ENCODE measurements around the gene CDKN3.
"Not testable (repeated sequence)": the region's sequence is repeated elsewhere in the genome, so short reads cannot be mapped to it uniquely, and the experiment has no call there.

Gene CDKN3

GRCh38 chr14:54370323-54371198, 26.2 kb upstream of the CDKN3 start:
- no peak for DNase-seq (ENCODE audit: low spot score)

- no peak for DNase-seq (ENCODE audit: low spot score)
Observed at GRCh38 chr14:54374117-54374884, 22.5 kb upstream of the CDKN3 start.

DNA sequence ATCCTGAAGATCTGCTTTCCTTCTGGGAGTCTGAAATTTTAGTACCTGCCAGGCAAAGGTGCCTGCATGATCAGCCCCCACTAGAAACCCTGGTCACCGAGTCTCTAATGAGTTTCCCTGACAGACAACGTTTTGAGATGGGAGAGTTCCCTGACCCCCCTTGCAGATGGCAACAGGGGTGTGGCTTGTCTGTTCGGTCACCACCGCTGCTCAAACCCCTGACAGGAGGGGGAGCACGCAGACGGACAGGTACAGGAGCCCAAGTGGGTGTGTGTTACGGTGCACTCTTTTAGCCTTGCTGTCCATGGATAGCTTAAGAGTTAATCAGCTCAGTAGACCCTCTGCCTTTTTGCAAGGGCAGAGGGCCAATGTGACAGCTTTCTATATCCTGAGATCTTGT, 19.3 kb upstream of the CDKN3 start:
- DNase-seq (ENCODE audit: low spot score) = no peak

GRCh38 chr14:54378893-54379292, 17.9 kb upstream of the CDKN3 start:
- DNase-seq (ENCODE audit: low spot score) = not testable (repeated sequence)

DNA sequence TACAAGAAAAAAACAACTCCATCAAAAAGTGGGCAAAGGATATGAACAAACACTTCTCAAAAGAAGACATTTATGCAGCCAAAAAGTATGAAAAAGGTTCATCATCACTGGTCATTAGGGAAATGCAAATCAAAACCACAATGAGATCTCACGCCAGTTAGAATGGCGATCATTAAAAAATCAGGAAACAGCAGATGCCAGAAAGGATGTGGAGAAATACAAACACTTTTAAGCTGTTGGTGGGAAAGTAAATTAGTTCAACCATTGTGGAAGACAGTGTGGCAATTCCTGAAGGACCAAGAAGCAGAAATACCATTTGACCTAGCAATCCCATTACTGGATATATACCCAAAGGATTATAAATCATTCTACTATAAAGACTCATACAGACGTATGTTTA, 16.2 kb upstream of the CDKN3 start:
- DNase-seq (ENCODE audit: low spot score) = not testable (repeated sequence)

GRCh38 chr14:54381821-54382220, 15.0 kb upstream of the CDKN3 start:
- no peak for DNase-seq (ENCODE audit: low spot score)

GRCh38 chr14:54383835-54384234, 13.0 kb upstream of the CDKN3 start:
- DNase-seq (ENCODE audit: low spot score) = no peak

DNA sequence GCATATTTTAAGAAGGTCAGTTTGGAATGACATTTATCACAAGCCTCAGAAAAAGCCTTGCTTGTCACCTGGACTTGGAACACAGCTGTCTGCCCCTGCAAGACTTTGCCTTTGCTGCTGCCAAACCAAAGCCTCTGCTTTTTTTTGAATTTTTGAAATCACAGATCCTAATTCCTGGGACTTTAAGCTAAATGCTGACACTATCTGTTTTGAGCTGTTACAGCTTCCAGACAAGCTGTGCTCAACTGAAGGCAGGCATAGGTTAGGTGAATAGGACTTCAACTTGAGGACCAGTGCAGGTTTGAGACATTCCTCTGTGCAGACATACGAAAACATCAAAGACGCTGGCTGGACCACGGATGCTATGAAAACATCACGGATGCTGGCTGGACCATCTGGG, 11.3 kb upstream of the CDKN3 start:
- no peak for DNase-seq (ENCODE audit: low spot score)

DNA sequence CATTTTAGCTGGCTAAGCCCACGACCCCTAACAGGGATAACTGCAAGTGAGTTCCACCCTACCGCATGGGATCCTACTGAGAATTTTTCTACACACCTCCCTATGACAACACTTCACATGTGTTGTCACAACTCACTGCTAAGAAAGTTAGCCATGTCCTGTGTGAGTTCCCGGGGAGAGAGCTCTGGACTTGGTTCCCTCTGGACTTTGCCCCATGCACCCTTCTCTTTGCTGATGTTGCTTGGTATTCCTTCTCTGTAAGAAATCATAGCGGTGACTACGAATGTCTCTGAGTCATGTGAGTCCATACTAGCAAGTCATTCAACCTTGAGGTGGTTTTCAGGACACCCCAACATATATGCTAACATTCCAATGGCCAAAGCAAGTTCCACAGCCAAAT, 9.5 kb upstream of the CDKN3 start:
- DNase-seq (ENCODE audit: low spot score) = no peak

DNA sequence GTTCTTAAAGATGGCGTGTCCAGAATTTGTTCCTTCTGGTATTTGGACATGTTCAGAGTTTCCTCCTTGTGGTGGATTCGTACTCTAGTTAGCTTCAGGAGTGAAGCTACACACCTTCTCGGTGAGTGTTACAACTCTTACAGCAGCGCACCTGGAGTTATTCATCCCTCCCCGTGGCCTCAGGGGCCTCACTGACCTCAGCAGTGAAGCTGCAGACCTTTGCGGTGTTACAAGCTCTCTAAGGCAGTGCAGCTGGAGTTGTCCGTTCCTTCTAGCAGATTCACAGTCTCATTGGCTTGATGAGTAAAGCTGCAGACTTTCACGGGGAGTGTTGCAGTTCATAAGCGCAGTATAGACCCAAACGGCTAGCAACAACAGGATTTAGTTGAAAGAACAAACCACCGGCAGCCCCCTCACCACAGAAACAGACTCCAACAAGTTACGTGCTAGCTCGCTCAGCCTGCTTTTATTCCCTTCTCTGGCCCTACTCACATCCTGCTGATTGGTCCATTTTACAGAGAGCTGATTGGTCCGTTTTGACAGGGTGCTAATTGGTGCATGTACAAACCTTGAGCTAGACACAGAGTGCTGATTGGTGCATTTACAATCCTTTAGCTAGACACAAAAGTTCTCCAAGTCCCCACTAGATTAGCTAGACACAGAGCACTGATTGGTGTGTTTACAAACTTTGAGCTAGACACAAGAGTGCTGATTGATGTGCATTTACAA, 4.5 kb upstream of the CDKN3 start:
- no peak for DNase-seq (ENCODE audit: low spot score)

GRCh38 chr14:54392986-54393884, 3.6 kb upstream of the CDKN3 start:
- not testable (repeated sequence) for DNase-seq (ENCODE audit: low spot score)

GRCh38 chr14:54394596-54394995, 2.2 kb upstream of the CDKN3 start:
- no peak for DNase-seq (ENCODE audit: low spot score)

DNA sequence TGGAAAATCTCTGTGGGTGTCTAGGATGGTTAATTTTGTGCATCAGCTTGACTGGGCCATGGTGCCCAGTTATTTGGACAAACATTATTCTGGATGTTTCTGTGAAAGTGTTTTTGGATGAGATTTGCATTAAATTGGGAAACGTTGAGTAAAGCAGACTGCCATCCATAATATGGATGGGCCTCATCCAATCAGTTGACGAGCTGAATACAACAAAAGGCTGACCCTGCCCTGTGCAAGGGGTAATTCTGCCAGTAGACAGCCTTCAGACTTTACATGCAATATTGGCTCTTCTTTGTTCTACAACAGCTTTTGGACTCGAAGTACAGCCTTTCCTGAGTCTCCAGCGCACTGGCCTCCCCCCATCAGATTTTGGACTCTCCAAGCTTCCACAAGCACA, 1.5 kb upstream of the CDKN3 start:
- DNase-seq (ENCODE audit: low spot score) = no peak

GRCh38 chr14:54395716-54396115, 1.1 kb upstream of the CDKN3 start:
- no peak for DNase-seq (ENCODE audit: low spot score)

GRCh38 chr14:54396183-54396492, 669 bp upstream of the CDKN3 start:
- no peak for DNase-seq (ENCODE audit: low spot score)

GRCh38 chr14:54399560-54399959, 2.8 kb downstream of the CDKN3 start:
- no peak for DNase-seq (ENCODE audit: low spot score)

- not testable (repeated sequence) for DNase-seq (ENCODE audit: low spot score)
Observed at GRCh38 chr14:54403401-54404005, 6.7 kb downstream of the CDKN3 start.

DNA sequence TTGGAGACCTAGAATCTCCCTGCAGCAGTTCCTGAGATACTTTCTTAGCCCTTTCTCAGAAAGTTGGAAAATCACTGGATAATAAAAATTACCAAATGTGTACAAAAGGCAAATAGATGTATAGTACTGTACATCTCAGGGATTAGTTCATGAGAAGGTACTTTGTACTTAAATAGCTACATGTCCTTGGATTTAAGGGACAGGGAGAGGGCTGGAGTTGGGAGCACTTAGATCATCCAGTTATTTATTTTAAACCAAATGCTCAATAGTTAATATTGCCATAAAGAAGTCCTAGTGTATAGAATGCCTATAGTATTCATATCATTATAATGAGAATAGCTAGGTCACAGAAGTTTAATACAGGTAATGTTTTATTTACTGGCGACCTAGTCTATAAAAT, 13.4 kb downstream of the CDKN3 start:
- DNase-seq (ENCODE audit: low spot score) = no peak

- no peak for DNase-seq (ENCODE audit: low spot score)
Observed at GRCh38 chr14:54411371-54411770, 14.6 kb downstream of the CDKN3 start.

DNA sequence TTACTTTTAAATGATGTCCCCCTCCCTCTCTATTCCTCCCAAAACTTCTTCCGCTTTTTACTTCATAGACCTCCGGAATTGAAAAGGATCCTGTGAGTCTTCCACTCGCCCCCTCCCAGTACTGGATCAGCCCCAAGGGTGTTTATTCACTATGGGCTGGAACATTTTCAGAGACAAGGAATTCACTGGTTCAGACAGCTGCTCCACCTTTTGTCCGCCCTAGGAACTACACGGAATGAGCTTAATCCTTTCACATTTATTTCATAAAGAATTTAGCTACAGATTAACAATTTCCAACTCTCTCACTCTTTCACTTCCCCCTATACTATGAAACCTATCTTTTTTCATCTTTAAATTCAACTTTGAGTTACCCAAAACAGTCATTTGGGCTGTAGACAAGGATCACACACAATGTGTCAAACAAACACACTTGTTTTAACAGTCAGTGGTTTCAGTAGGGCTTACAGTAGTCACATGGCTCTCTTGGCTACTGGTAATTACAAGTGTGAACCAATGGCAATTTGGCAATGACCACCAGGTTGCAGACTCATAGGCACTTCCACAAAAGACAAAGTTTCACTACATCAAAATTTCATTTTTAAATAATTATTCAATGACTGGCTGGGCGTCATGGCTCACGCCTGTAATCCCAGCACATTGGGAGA, 23.8 kb downstream of the CDKN3 start:
- DNase-seq (ENCODE audit: low spot score) = peak; percentile 35

DNA sequence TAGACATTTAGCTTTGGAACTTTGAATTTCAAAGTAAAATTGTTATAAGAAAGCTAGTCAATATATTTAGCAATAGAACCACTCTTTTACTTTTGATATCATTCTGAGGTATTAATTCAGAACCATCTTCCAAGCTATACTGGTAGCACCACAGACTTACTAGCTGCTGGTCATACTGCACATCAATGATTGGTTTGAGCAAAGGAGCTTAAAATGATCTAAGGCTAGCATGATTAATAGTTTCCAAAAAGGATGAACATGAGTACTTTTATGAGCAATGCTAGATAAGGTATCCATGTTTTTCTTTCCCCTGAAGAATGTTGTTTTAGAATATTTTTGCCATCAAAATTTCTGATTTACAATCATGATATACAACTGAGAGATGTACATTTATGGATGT, 27.2 kb downstream of the CDKN3 start:
- DNase-seq (ENCODE audit: low spot score) = no peak
